Lower leg skin (tissue), 3 donors: Measurements from ENCODE around the gene BLVRB.
"Not testable (repeated sequence)": the region's sequence is repeated elsewhere in the genome, so short reads cannot be mapped to it uniquely, and the experiment has no call there.

Experiments used
- CTCF ChIP-seq, 3 donors: fragments of 450-650 bp; IDR thresholded peaks; one replicate each; pipeline ENCODE4 v1.5.1; 2016; ENCODE audit warnings: antibody characterized with exemption in 3 of 3, mild to moderate bottlenecking in 3 of 3, moderate library complexity in 2 of 3
- POLR2A ChIP-seq, 2 donors: fragments of 450-650 bp; IDR thresholded peaks; one replicate each; pipeline ENCODE4 v1.6.1; 2016 to 2017; ENCODE audit warnings: antibody characterized with exemption in 2 of 2, mild to moderate bottlenecking in 1 of 2, moderate library complexity in 1 of 2

- TF ChIP-seq CTCF, POLR2A (IDR thresholded peaks at IDR 0.05): not testable (repeated sequence)
Observed at GRCh38 chr19:40453943-40454342, 11.6 kb downstream of the BLVRB start.
